OCI-LY7 (cell line): ENCODE measurements around the gene MSRB1.

Source experiments
- EZH2phosphoT487 ChIP-seq: fragments of 200-600 bp; sonication (generic); IDR thresholded peaks from 2 replicates; pipeline ENCODE4 v1.6.1; 2018; ENCODE audit warnings: low read depth, borderline replicate concordance, mild to moderate bottlenecking, mixed run types, antibody characterized with exemption, low read length, moderate library complexity, mixed read lengths
- TF ChIP-seq, protein P1 (sequence below): fragments of 200-600 bp; sonication (generic); conservative IDR thresholded peaks from 2 replicates; pipeline ENCODE4 v1.5.1; 2014; ENCODE audit warnings: mild to moderate bottlenecking, antibody characterized with exemption, low read length, moderate library complexity, mixed read lengths

DNA sequence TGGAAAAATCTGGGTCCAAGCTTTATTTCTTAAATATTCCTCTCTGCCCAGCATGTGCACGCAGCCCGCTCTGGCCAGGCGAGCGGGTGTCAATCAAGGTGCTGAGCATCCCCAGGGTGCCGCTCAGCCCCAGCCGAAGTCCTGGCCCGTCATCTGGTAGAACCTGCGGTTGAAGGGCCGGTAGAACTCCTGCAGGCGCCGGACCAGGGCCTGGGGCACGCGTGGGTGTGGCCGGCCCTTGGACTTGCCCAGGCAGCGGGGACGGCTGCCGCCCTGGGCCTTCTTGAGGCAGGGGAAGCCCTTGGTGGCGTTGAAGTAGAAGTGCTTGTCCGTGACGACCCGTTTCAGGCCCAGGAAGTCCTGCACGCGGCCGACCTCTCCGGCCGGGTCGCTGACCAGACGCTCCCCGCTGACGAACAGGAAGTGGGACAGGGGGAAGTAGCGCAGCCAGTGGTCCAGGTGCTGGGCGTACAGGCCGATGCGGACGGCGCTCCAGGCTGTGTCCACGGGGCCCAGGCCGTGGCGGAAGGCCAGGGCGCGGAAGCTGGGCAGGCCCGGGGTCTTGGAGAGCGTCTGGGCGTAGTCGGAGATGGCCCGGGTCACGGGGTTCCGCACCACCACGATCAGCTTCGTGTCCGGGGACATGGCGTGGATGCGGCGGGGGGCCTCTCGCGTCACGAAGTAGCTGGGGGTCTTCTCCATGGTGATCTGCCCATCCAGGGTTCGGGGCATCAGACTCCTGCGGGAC, 31.4 kb downstream of the MSRB1 start:
- TF ChIP-seq, protein P1, sequence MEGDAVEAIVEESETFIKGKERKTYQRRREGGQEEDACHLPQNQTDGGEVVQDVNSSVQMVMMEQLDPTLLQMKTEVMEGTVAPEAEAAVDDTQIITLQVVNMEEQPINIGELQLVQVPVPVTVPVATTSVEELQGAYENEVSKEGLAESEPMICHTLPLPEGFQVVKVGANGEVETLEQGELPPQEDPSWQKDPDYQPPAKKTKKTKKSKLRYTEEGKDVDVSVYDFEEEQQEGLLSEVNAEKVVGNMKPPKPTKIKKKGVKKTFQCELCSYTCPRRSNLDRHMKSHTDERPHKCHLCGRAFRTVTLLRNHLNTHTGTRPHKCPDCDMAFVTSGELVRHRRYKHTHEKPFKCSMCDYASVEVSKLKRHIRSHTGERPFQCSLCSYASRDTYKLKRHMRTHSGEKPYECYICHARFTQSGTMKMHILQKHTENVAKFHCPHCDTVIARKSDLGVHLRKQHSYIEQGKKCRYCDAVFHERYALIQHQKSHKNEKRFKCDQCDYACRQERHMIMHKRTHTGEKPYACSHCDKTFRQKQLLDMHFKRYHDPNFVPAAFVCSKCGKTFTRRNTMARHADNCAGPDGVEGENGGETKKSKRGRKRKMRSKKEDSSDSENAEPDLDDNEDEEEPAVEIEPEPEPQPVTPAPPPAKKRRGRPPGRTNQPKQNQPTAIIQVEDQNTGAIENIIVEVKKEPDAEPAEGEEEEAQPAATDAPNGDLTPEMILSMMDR = no peak
- TF ChIP-seq EZH2phosphoT487 = no peak
